H9 (cell line): ENCODE data around the gene GGNBP2. TPM values are rescaled to one million over a fixed set of nuclear protein-coding genes. Genes with fewer than 3 reads are reported as not detected.

ENCODE experiments used
- DNase-seq: peaks from one replicate; pipeline ENCODE4 v3.0.0-alpha.2; 2017
- H2AFZ ChIP-seq: one replicate; pipeline ENCODE4 v1.6.1; 2013; ENCODE audit warnings: mild to moderate bottlenecking, low read length, control low read depth, moderate library complexity
- H2AK5ac ChIP-seq: 2 replicates; pipeline ENCODE4 v1.6.1; 2013; ENCODE audit warnings: low read length, control low read depth, mixed read lengths; ENCODE audit not compliant: insufficient read length
- H2BK120ac ChIP-seq: one replicate; pipeline ENCODE4 v1.6.1; 2013; ENCODE audit warnings: low read depth, mild to moderate bottlenecking, low read length, control low read depth, inconsistent platforms; ENCODE audit not compliant: poor library complexity, severe bottlenecking
- H2BK12ac ChIP-seq: 2 replicates; pipeline ENCODE4 v1.6.1; 2013; ENCODE audit warnings: low read length, control low read depth, mixed read lengths, low read depth; ENCODE audit not compliant: insufficient read length
- H2BK15ac ChIP-seq: 2 replicates; pipeline ENCODE4 v1.6.1; 2013; ENCODE audit warnings: low read depth, low read length, control low read depth
- H2BK20ac ChIP-seq: one replicate; pipeline ENCODE4 v1.6.1; 2013; ENCODE audit warnings: low read depth, mild to moderate bottlenecking, low read length, control low read depth, inconsistent platforms; ENCODE audit not compliant: poor library complexity, severe bottlenecking
- H2BK5ac ChIP-seq: 2 replicates; pipeline ENCODE4 v1.6.1; 2013; ENCODE audit warnings: low read length, control low read depth, mixed read lengths; ENCODE audit not compliant: insufficient read length
- H3K14ac ChIP-seq: 2 replicates; pipeline ENCODE4 v1.6.1; 2013; ENCODE audit warnings: low read length, control low read depth; ENCODE audit not compliant: insufficient read depth
- H3K18ac ChIP-seq: 2 replicates; pipeline ENCODE4 v1.6.1; 2013; ENCODE audit warnings: low read depth, mild to moderate bottlenecking, mixed read lengths, low read length, control low read depth; ENCODE audit not compliant: insufficient read length
- H3K23ac ChIP-seq: 2 replicates; pipeline ENCODE4 v1.6.1; 2013; ENCODE audit warnings: low read length, control low read depth, mixed read lengths, low read depth; ENCODE audit not compliant: insufficient read length
- H3K23me2 ChIP-seq: 2 replicates; pipeline ENCODE4 v1.6.1; 2013; ENCODE audit warnings: low read depth, mild to moderate bottlenecking, mixed read lengths, low read length, control low read depth; ENCODE audit not compliant: insufficient read length, poor library complexity, severe bottlenecking
- H3K27ac ChIP-seq: 2 replicates; pipeline ENCODE4 v1.5.1; 2013; ENCODE audit warnings: low read length, control low read depth, mixed read lengths, low read depth; ENCODE audit not compliant: insufficient read length
- H3K27me3 ChIP-seq: 2 replicates; pipeline ENCODE4 v1.6.1; 2013; ENCODE audit warnings: low read length, control low read depth, inconsistent platforms; ENCODE audit not compliant: insufficient read depth
- H3K4ac ChIP-seq: 2 replicates; pipeline ENCODE4 v1.6.1; 2013; ENCODE audit warnings: low read depth, mild to moderate bottlenecking, control low read depth, inconsistent platforms, low read length, moderate library complexity
- H3K4me1 ChIP-seq: 2 replicates; pipeline ENCODE4 v1.6.1; 2013; ENCODE audit warnings: low read length, control low read depth, inconsistent platforms; ENCODE audit not compliant: insufficient read depth
- H3K4me2 ChIP-seq: 2 replicates; pipeline ENCODE4 v1.6.1; 2013; ENCODE audit warnings: low read length, control low read depth, mixed read lengths; ENCODE audit not compliant: insufficient read length, insufficient read depth
- H3K56ac ChIP-seq: 2 replicates; pipeline ENCODE4 v1.6.1; 2013; ENCODE audit warnings: low read depth, mild to moderate bottlenecking, mixed read lengths, low read length, control low read depth; ENCODE audit not compliant: insufficient read length
- H3K79me1 ChIP-seq: 2 replicates; pipeline ENCODE4 v1.6.1; 2013; ENCODE audit warnings: low read depth, mild to moderate bottlenecking, moderate library complexity, low read length, control low read depth, inconsistent platforms; ENCODE audit not compliant: insufficient read depth, poor library complexity, severe bottlenecking
- H3K79me2 ChIP-seq: 2 replicates; pipeline ENCODE4 v1.6.1; 2013; ENCODE audit warnings: low read length, control low read depth, inconsistent platforms; ENCODE audit not compliant: insufficient read depth
- H3K9ac ChIP-seq: 2 replicates; pipeline ENCODE4 v1.6.1; 2013; ENCODE audit warnings: low read length, control low read depth, mixed read lengths; ENCODE audit not compliant: insufficient read length; ENCODE audit errors: extremely low read depth
- H3K9me3 ChIP-seq: one replicate; pipeline ENCODE4 v1.6.1; 2013; ENCODE audit warnings: low read depth, low read length, inconsistent platforms; ENCODE audit not compliant: control insufficient read depth
- H3T11ph ChIP-seq: one replicate; pipeline ENCODE4 v1.6.1; 2013; ENCODE audit warnings: mild to moderate bottlenecking, low read length, control low read depth, inconsistent platforms
- H4K20me1 ChIP-seq: one replicate; pipeline ENCODE4 v1.6.1; 2013; ENCODE audit not compliant: control insufficient read depth, insufficient read length, insufficient read depth
- H4K5ac ChIP-seq: 2 replicates; pipeline ENCODE4 v1.6.1; 2013; ENCODE audit warnings: low read depth, mild to moderate bottlenecking, mixed read lengths, low read length, control low read depth; ENCODE audit not compliant: insufficient read length
- H4K8ac ChIP-seq: replicated peaks from 2 replicates; pipeline ENCODE4 v1.6.1; 2013; ENCODE audit warnings: low read length, control low read depth, mixed read lengths, low read depth; ENCODE audit not compliant: insufficient read length
- H4K91ac ChIP-seq: 2 replicates; pipeline ENCODE4 v1.6.1; 2013; ENCODE audit warnings: low read depth, mild to moderate bottlenecking, moderate library complexity, mixed read lengths, low read length, control low read depth; ENCODE audit not compliant: insufficient read length
- H3K27ac Mint-ChIP-seq, 3 experiments: 2 replicates in 2 of 3; 3 replicates in 1 of 3; pipeline ENCODE4 v1.8.0; 2020 to 2021; ENCODE audit warnings: mixed read lengths in 3 of 3, mild to moderate bottlenecking in 1 of 3, moderate library complexity in 1 of 3
- H3K27me3 Mint-ChIP-seq: 2 replicates; pipeline ENCODE4 v1.8.0; 2021; ENCODE audit warnings: low read depth, mild to moderate bottlenecking, moderate library complexity, mixed read lengths
- H3K36me3 Mint-ChIP-seq, 3 experiments: 2 replicates in 2 of 3; 3 replicates in 1 of 3; pipeline ENCODE4 v1.8.0; 2020 to 2021; ENCODE audit warnings: low read depth in 3 of 3, mixed read lengths in 3 of 3; ENCODE audit not compliant: insufficient read depth in 1 of 3
- H3K4me1 Mint-ChIP-seq, 2 experiments: 2 replicates each; pipeline ENCODE4 v1.8.0; 2020; ENCODE audit warnings: mixed read lengths in 2 of 2
- H3K4me3 Mint-ChIP-seq, 2 experiments: 2 replicates in 1 of 2; 3 replicates in 1 of 2; pipeline ENCODE4 v1.8.0; 2020 to 2021; ENCODE audit warnings: mild to moderate bottlenecking in 2 of 2, mixed read lengths in 2 of 2, moderate library complexity in 1 of 2
- H3K9me3 Mint-ChIP-seq, 2 experiments: 2 replicates in 1 of 2; 3 replicates in 1 of 2; pipeline ENCODE4 v1.8.0; 2020; ENCODE audit warnings: mild to moderate bottlenecking in 2 of 2, mixed read lengths in 2 of 2, moderate library complexity in 1 of 2
- WGBS: extraction: QIAGEN DNeasy Blood & Tissue Kit; methylation state at CpG from one replicate; pipeline ENCODE4 v1.1.7; 2013; ENCODE audit warnings: missing lambda C conversion rate, low lambda C conversion rate, mixed read lengths; ENCODE audit not compliant: insufficient read length; ENCODE audit errors: extremely low coverage; 5-methylcytosine and 5-hydroxymethylcytosine counted together
- total RNA-seq: library from RNA; stranded (reverse); gene quantifications from 2 replicates; pipeline ENCODE4 v1.2.1, GENCODE V29; 2021
- TF ChIP-seq, protein P1 (sequence below): fragments of 200-600 bp; sonication (generic); conservative IDR thresholded peaks from 3 replicates; pipeline ENCODE4 v1.8.0; 2021; ENCODE audit warnings: antibody characterized with exemption, mild to moderate bottlenecking

GGNBP2 gene
- total RNA-seq, 1 experiment from 2014 or later = 52.8 TPM

DNA sequence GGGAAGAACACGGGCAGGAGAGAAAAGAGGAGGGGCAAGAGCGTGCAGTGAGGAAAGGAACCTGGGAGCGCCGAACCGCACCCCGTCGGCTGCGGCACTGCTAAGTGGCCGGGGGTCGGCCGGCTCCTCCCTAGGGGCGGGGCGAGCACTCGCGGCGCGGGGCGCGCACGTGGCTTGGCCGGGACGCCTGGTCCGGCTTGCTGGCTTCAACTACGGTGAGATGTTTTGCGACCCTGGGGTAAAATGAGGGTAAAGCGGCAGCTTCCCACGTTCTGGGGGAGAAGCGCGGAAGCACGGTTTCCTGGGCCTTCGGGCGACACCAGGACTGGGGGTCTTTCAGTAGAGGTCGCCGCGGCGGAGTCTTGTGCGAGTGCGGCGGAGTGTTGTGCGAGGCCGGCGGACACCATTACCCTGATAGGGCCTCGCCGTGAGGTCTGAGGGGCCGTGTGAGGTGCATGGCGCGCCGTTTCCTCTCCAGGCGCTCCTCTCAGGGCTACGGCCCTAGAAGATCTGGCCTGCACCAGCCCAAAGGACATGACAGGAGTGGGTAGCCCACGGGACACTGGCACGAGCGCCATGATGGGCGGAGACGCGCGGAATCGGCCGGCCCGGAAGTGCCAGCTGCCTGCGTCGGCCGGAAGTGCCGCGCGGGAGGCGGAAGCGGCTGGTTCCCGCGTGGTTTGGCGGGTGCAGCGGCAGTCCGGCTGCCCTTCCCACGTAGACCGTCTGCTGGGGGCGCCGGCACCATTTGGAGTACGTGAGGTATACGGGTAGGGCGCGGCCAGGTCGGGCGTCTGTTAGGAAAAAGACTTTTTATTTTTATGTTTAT is 9.7 kb upstream of the GGNBP2 start, which contains the start of the genes MYO19 and PIGW:
MYO19 (minus strand) TSS at position 29 of the 829 bp plus-strand sequence. CDS start 2,330 bp downstream, outside the sequence.
PIGW (plus strand) TSS at position 148 of the 829 bp plus-strand sequence. CDS start 2,115 bp downstream, outside the sequence.
- no peaks in the 10 kb centered on the region for H3K27me3 ChIP-seq
- H2BK12ac ChIP-seq = no peak within 1 kb of the TSS
- peak within 1 kb of the TSS; percentile 93 for H3K14ac ChIP-seq
- no peaks in the 10 kb centered on the region for H4K20me1 ChIP-seq
- H2BK15ac ChIP-seq = no peak within 1 kb of the TSS
- no peak within 1 kb of the TSS for H3T11ph ChIP-seq
- H4K91ac ChIP-seq = no peak within 1 kb of the TSS
- no peak within 1 kb of the TSS for H2BK5ac ChIP-seq
- peak within 1 kb of the TSS; percentile 89 for H4K5ac ChIP-seq
- no CpG with 5 or more reads among the region's 83 CpGs for WGBS
- no peak within 1 kb of the TSS for H2BK20ac ChIP-seq
- H3K56ac ChIP-seq = no peak within 1 kb of the TSS
- no peak within 1 kb of the TSS for H2BK120ac ChIP-seq
- peak within 1 kb of the TSS; percentile 96 to 99 for H3K4me3 Mint-ChIP-seq
- peaks cover 31 to 68% (median 38%) of the 10 kb centered on the region in 3 experiments for H3K36me3 Mint-ChIP-seq
- H3K23me2 ChIP-seq = peaks cover 7% of the 10 kb centered on the region
- peaks cover 7% of the 10 kb centered on the region for H3K79me1 ChIP-seq
- DNase-seq = peak; percentile 98
- no peaks in the 10 kb centered on the region for H3K9me3 ChIP-seq
- H4K8ac ChIP-seq = no peak within 1 kb of the TSS
- H2AFZ ChIP-seq = no peak within 1 kb of the TSS
- peak within 1 kb of the TSS; percentile 80 for H3K4me2 ChIP-seq
- peak within 1 kb of the TSS; percentile 97 for H3K18ac ChIP-seq
- H3K4me1 ChIP-seq = 0 out of 2 replicates have a peak, but pooled peaks cover 2% of the 10 kb centered on the region
- peak within 1 kb of the TSS; percentile 74 for H3K27ac ChIP-seq
- no peak within 1 kb of the TSS for H3K23ac ChIP-seq
- peaks cover 0 to 7% of the 10 kb centered on the region in 2 experiments; a peak in 3 of 5 replicates for H3K9me3 Mint-ChIP-seq
- peaks cover 1% of the 10 kb centered on the region; the same call in 1 of the 2 replicates for H3K27me3 Mint-ChIP-seq
- no peak within 1 kb of the TSS for H3K4ac ChIP-seq
- H2AK5ac ChIP-seq = no peak within 1 kb of the TSS
- H3K79me2 ChIP-seq = peaks cover 5% of the 10 kb centered on the region; the same call in 1 of the 2 replicates
- H3K4me1 Mint-ChIP-seq = peaks cover 10 to 17% of the 10 kb centered on the region in 2 experiments
- peak within 1 kb of the TSS; percentile 99 to 100 (median 99) for H3K27ac Mint-ChIP-seq
- TF ChIP-seq, protein P1, sequence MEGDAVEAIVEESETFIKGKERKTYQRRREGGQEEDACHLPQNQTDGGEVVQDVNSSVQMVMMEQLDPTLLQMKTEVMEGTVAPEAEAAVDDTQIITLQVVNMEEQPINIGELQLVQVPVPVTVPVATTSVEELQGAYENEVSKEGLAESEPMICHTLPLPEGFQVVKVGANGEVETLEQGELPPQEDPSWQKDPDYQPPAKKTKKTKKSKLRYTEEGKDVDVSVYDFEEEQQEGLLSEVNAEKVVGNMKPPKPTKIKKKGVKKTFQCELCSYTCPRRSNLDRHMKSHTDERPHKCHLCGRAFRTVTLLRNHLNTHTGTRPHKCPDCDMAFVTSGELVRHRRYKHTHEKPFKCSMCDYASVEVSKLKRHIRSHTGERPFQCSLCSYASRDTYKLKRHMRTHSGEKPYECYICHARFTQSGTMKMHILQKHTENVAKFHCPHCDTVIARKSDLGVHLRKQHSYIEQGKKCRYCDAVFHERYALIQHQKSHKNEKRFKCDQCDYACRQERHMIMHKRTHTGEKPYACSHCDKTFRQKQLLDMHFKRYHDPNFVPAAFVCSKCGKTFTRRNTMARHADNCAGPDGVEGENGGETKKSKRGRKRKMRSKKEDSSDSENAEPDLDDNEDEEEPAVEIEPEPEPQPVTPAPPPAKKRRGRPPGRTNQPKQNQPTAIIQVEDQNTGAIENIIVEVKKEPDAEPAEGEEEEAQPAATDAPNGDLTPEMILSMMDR = no peak
- H3K9ac ChIP-seq = peak within 1 kb of the TSS; percentile 88
